GM12878 (cell line): ENCODE results near the gene ZBED2. TPM values are rescaled to one million over a fixed set of nuclear protein-coding genes. Genes with fewer than 3 reads are reported as not detected.

Experiments used
- ATAC-seq: fragments of 200-7000 bp; cut with Tn5 transposase; 3 replicates; pipeline ENCODE4 v1.9.1; 2020; ENCODE audit warnings: mild to moderate bottlenecking, moderate library complexity
- BruUV-seq: library from RNA; stranded (reverse); fragments of 400-500 nt; replicated peaks from 2 replicates; lab custom pipeline; 2021; lab: Mats Ljungman, UMichigan
- CTCF ChIA-PET: fragments of 300-600 bp; sonication (Branson Sonifier 250); formaldehyde crosslinking; extraction: SDS; loops from one replicate; lab custom pipeline; 2021; ENCODE audit warnings: inconsistent platforms; lab: Yijun Ruan, JAX
- POLR2A ChIA-PET: fragments of 350-600 bp; formaldehyde crosslinking; extraction: SDS; loops from one replicate; lab custom pipeline; 2021; ENCODE audit warnings: inconsistent platforms; lab: Charles Lee
- RAD21 ChIA-PET: fragments of 300-600 bp; sonication (Branson Sonifier 250); formaldehyde crosslinking; loops from one replicate; lab custom pipeline; 2023; ENCODE audit warnings: antibody characterized with exemption; ENCODE audit not compliant: unreplicated experiment; lab: Charles Lee
- SMC1A ChIA-PET: fragments of 300-600 bp; sonication (Branson Sonifier 250); formaldehyde crosslinking; loops from one replicate; lab custom pipeline; 2023; ENCODE audit not compliant: unreplicated experiment, uncharacterized antibody; lab: Charles Lee
- DNase-seq: peaks from one replicate; pipeline ENCODE4 v3.0.0-alpha.2; 2011; ENCODE audit warnings: low read depth, low spot score
- FAIRE-seq: peaks from 3 replicates; lab custom pipeline; 2011; peaks lifted over from hg19 to GRCh38; lab: Jason Lieb, UNC
- H2AFZ ChIP-seq: 2 replicates; pipeline ENCODE4 v1.6.0; 2011; ENCODE audit warnings: low read depth, low read length, control low read depth; ENCODE audit not compliant: control insufficient read depth
- H3K27ac ChIP-seq: 2 replicates; pipeline ENCODE4 v1.5.1; 2011; ENCODE audit warnings: control low read depth; ENCODE audit not compliant: control insufficient read depth, insufficient read depth
- H3K27me3 ChIP-seq, 2 experiments: replicated peaks in 1 of 2; 2 replicates each; pipeline versions ENCODE4 v1.6.0 to v1.6.1; 2011; ENCODE audit warnings: low read length in 1 of 2; ENCODE audit not compliant: control insufficient read depth in 2 of 2, insufficient read depth in 2 of 2
- H3K36me3 ChIP-seq, 2 experiments: 2 replicates each; pipeline ENCODE4 v1.5.1; 2011; ENCODE audit warnings: low read length in 1 of 2; ENCODE audit not compliant: control insufficient read depth in 2 of 2, insufficient read depth in 2 of 2
- H3K4me1 ChIP-seq: 2 replicates; pipeline ENCODE4 v1.6.1; 2011; ENCODE audit warnings: mild to moderate bottlenecking, low read length, moderate library complexity, mixed read lengths; ENCODE audit not compliant: control insufficient read depth, insufficient read depth
- H3K4me2 ChIP-seq: 2 replicates; pipeline ENCODE4 v1.6.0; 2011; ENCODE audit warnings: control low read depth; ENCODE audit not compliant: control insufficient read depth, insufficient read depth
- H3K4me3 ChIP-seq: fragments of 200-600 bp; sonication (generic); 2 replicates; pipeline ENCODE4 v1.5.1; 2016
- H3K79me2 ChIP-seq: 2 replicates; pipeline ENCODE4 v1.6.0; 2011; ENCODE audit warnings: low read length; ENCODE audit not compliant: control insufficient read depth, insufficient read depth
- H3K9ac ChIP-seq: 2 replicates; pipeline ENCODE4 v1.8.0; 2011; ENCODE audit warnings: low read length, control low read depth, mixed read lengths; ENCODE audit not compliant: control insufficient read depth, insufficient read depth
- H3K9me3 ChIP-seq: replicated peaks from 3 replicates; pipeline ENCODE4 v1.5.1; 2011; ENCODE audit warnings: mild to moderate bottlenecking, low read length; ENCODE audit not compliant: control insufficient read depth, insufficient read depth
- H4K20me1 ChIP-seq: 2 replicates; pipeline ENCODE4 v1.6.0; 2011; ENCODE audit not compliant: control insufficient read depth, insufficient read depth
- CHD2 ChIP-seq: IDR thresholded peaks from 2 replicates; pipeline ENCODE4 v1.6.1; 2011; ENCODE audit warnings: low read depth, low read length, improper control_type of control experiment, borderline replicate concordance
- E2F8 ChIP-seq: fragments of 450-650 bp; IDR thresholded peaks from 2 replicates; pipeline ENCODE4 v1.6.1; 2018; ENCODE audit warnings: mild to moderate bottlenecking, low read depth, moderate library complexity; ENCODE audit not compliant: partially characterized antibody
- MYC ChIP-seq: IDR thresholded peaks from 2 replicates; pipeline ENCODE4 v1.6.1; 2011; ENCODE audit warnings: mild to moderate bottlenecking, low read length, moderate library complexity, inconsistent platforms; ENCODE audit not compliant: insufficient read depth, insufficient replicate concordance, insufficient read length, severe bottlenecking
- SUPT20H ChIP-seq: IDR thresholded peaks from 2 replicates; pipeline ENCODE4 v1.6.1; 2011; ENCODE audit warnings: low read depth, mild to moderate bottlenecking, low read length, moderate library complexity, borderline replicate concordance; ENCODE audit not compliant: control insufficient read depth
- WGBS: methylation state at CpG from one replicate; pipeline ENCODE4 v1.1.6; 2016; ENCODE audit warnings: low lambda C conversion rate; ENCODE audit not compliant: insufficient replicate concordance, insufficient coverage; ENCODE audit errors: missing lambda C conversion rate; 5-methylcytosine and 5-hydroxymethylcytosine counted together
- in situ Hi-C: fragments of 300-500 bp; cut with MboI; formaldehyde crosslinking; loops from 9 replicates; pipeline ENCODE4 v1.14.3; 2018; ENCODE audit warnings: mixed read lengths
- intact Hi-C: fragments of 100-400 bp; cut with micrococcal nuclease; formaldehyde crosslinking; loops from one replicate; pipeline ENCODE4 v1.14.2; 2022; ENCODE audit not compliant: unreplicated experiment
- polyA plus RNA-seq, 11 experiments: library from polyadenylated mRNA; depleted of rRNA in 4 of 11; unstranded in 6 of 11; stranded (reverse) in 5 of 11; fragments of >200 nt; fragmentation: Nextera tagmentation in 4 of 11; fragmentation: Illumina TruSeq in 1 of 11; extraction: Ambion mirVana in 4 of 11; extraction: Trizol in 1 of 11; gene quantifications; 1 replicate in 1 of 11; 2 replicates in 10 of 11; pipeline versions ENCODE4 v1.2.1 to v1.2.3, GENCODE V29; 2011 to 2016; ENCODE audit warnings: inconsistent platforms in 2 of 11, missing spikeins in 2 of 11, low read depth in 1 of 11
- total RNA-seq, 4 experiments: library from RNA; depleted of rRNA in 3 of 4; stranded (reverse); fragments of >200 nt in 3 of 4; fragmentation: Illumina TruSeq in 1 of 4; extraction: Trizol in 1 of 4; gene quantifications; 2 replicates each; pipeline versions ENCODE4 v1.2.1 to v1.2.3, GENCODE V29; 2013 to 2021

ZBED2 gene
- total and polyA plus RNA-seq, 10 of the 15 experiments (the other 5 are each of a cell fraction or from before 2014, with no cell fraction given), result 0.02 to 0.24 (median 0.08) TPM; not detected in 3

- no peak overlapping the region for H3K9ac ChIP-seq
- H3K79me2 ChIP-seq, result no peaks in the 10 kb centered on the region
- H3K27ac ChIP-seq, result no peak overlapping the region
- no peak for DNase-seq
- no peak for ATAC-seq
- H3K4me2 ChIP-seq, result no peak overlapping the region
- in situ Hi-C loops, result no loop called here
- BruUV-seq, result no TSS peak
- no peak overlapping the region for H2AFZ ChIP-seq
- ChIA-PET POLR2A (no interaction called here), SMC1A (interaction anchor here (0.6 to 1.9 kb wide), 2 partner anchors 15 to 179 kb away, joined by 3 to 4 read pairs; no protein-coding TSS in a partner anchor), CTCF (interaction anchor here (0.7 kb wide), 1 partner anchor 13 kb away, joined by 3 read pairs; no protein-coding TSS in a partner anchor), RAD21 (no interaction called here)
- H3K4me3 ChIP-seq, result no peak overlapping the region
- no peaks in the 10 kb centered on the region for H4K20me1 ChIP-seq
- FAIRE-seq, result no peak
- TF ChIP-seq MYC (no peak), CHD2 (no peak), SUPT20H (no peak), E2F8 (no peak)
- no peaks in the 10 kb centered on the region for H3K27me3 ChIP-seq
- H3K9me3 ChIP-seq, result no peaks in the 10 kb centered on the region
- no peaks in the 10 kb centered on the region for H3K36me3 ChIP-seq
- intact Hi-C loops, result no loop called here
- no peaks in the 10 kb centered on the region for H3K4me1 ChIP-seq
- WGBS, result 13% methylated on average over 4 of the region's 4 CpGs
These were observed 44.2 kb upstream of the ZBED2 start for GRCh38 chr3:111639316-111639715.
